ENCODE results near the gene PTPN18.

DNA sequence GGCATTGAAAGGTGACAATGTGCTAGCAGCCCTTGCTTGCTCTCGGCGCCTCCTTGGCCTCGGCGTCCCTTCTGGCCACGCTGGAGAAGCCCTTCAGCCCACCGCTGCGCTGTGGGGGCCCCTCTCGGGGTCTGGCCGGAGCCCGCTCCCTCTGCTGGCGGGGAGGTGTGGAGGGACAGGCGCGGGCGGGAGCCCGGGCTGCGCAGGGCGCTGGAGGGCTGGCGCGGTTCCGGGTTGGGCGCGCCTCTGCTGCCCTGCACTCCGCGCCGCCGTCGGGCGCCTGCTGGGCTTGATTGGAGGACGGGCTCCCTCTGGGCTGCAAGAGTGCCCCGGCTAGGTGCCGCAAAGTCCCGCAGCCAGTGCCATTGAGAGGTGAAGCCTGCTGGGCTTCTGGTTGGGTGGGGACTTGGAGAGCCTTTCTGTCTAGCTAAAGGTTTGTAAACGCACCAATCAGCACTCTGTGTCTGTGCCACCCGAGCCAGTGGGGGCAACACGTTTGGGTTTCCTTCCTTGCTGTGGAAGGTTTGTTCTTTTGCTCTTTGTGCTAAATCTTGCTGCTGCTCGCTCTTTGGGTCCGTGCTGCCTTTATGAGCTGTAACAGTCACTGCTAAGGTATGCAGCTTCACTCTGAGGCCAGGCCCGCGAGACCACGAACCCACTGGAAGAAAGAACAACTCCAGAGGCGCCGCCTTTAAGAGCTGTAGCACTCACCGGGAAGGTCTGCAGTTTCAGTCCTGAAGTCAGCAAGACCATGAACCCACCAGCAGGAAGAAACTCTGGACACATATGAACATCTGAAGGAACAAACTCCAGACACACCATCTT, 27.9 kb upstream of the PTPN18 start:
- TF ChIP-seq, protein P1, sequence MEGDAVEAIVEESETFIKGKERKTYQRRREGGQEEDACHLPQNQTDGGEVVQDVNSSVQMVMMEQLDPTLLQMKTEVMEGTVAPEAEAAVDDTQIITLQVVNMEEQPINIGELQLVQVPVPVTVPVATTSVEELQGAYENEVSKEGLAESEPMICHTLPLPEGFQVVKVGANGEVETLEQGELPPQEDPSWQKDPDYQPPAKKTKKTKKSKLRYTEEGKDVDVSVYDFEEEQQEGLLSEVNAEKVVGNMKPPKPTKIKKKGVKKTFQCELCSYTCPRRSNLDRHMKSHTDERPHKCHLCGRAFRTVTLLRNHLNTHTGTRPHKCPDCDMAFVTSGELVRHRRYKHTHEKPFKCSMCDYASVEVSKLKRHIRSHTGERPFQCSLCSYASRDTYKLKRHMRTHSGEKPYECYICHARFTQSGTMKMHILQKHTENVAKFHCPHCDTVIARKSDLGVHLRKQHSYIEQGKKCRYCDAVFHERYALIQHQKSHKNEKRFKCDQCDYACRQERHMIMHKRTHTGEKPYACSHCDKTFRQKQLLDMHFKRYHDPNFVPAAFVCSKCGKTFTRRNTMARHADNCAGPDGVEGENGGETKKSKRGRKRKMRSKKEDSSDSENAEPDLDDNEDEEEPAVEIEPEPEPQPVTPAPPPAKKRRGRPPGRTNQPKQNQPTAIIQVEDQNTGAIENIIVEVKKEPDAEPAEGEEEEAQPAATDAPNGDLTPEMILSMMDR (conservative IDR thresholded peaks at IDR 0.05; ENCODE audit: low read depth, low read length), result no peak
- TF ChIP-seq POLR2A (IDR thresholded peaks at IDR 0.05; ENCODE audit: low read depth, low read length) (no peak), MXI1 (IDR thresholded peaks at IDR 0.05; ENCODE audit: borderline replicate concordance, low read depth, low read length) (no peak), SMC3 (IDR thresholded peaks at IDR 0.05; ENCODE audit: low read depth, low read length) (no peak), RAD21 (IDR thresholded peaks at IDR 0.05; ENCODE audit: low read length) (no peak), MAFK (IDR thresholded peaks at IDR 0.05; ENCODE audit: low read depth, low read length) (no peak), RFX5 (IDR thresholded peaks at IDR 0.05; ENCODE audit: low read depth, low read length) (no peak)
- TF ChIP-seq, protein P2, sequence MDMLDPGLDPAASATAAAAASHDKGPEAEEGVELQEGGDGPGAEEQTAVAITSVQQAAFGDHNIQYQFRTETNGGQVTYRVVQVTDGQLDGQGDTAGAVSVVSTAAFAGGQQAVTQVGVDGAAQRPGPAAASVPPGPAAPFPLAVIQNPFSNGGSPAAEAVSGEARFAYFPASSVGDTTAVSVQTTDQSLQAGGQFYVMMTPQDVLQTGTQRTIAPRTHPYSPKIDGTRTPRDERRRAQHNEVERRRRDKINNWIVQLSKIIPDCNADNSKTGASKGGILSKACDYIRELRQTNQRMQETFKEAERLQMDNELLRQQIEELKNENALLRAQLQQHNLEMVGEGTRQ (IDR thresholded peaks at IDR 0.05; ENCODE audit: low read depth, low read length), result no peak

Data from IMR-90 (cell line).